Liver (tissue), 9 donors: ENCODE results near the gene PNMA8A. TPM values are rescaled to one million over a fixed set of nuclear protein-coding genes. Genes with fewer than 3 reads are reported as not detected.

Experiments
- DNase-seq: peaks from one replicate; pipeline ENCODE4 v3.0.0-alpha.2; 2017; ENCODE audit warnings: low spot score
- H3K27ac ChIP-seq, 2 donors: one replicate each; pipeline ENCODE4 v1.7.0; 2013; ENCODE audit warnings: inconsistent platforms in 2 of 2, low read length in 2 of 2, control low read depth in 1 of 2, low read depth in 1 of 2, mild to moderate bottlenecking in 1 of 2
- H3K27me3 ChIP-seq, 4 donors: one replicate each; pipeline versions ENCODE4 v1.6.1 to v1.7.0; 2013; ENCODE audit warnings: low read length in 3 of 4, inconsistent platforms in 1 of 4, mild to moderate bottlenecking in 1 of 4, moderate library complexity in 1 of 4; ENCODE audit not compliant: control insufficient read depth in 4 of 4, insufficient read depth in 4 of 4
- H3K36me3 ChIP-seq, 4 donors: one replicate each; pipeline versions ENCODE4 v1.6.1 to v1.7.0; 2013; ENCODE audit warnings: low read length in 3 of 4, mild to moderate bottlenecking in 3 of 4, low read depth in 1 of 4, moderate library complexity in 1 of 4; ENCODE audit not compliant: control insufficient read depth in 4 of 4, insufficient read depth in 3 of 4
- H3K4me1 ChIP-seq, 4 donors: one replicate each; pipeline versions ENCODE4 v1.6.1 to v1.7.0; 2013; ENCODE audit warnings: low read length in 3 of 4, mild to moderate bottlenecking in 3 of 4, moderate library complexity in 1 of 4; ENCODE audit not compliant: control insufficient read depth in 4 of 4, insufficient read depth in 4 of 4
- H3K4me3 ChIP-seq, 3 donors: one replicate each; pipeline versions ENCODE4 v1.6.1 to v1.7.0; 2013; ENCODE audit warnings: low read length in 3 of 3, control low read depth in 1 of 3, low read depth in 1 of 3, mild to moderate bottlenecking in 1 of 3
- H3K9ac ChIP-seq, 2 donors: one replicate each; pipeline ENCODE4 v1.7.0; 2013; ENCODE audit warnings: low read length in 2 of 2, mild to moderate bottlenecking in 2 of 2, moderate library complexity in 2 of 2, control low read depth in 1 of 2, low read depth in 1 of 2
- H3K9me3 ChIP-seq, 4 donors: one replicate each; pipeline versions ENCODE4 v1.6.1 to v1.7.0; 2013; ENCODE audit warnings: low read length in 3 of 4; ENCODE audit not compliant: control insufficient read depth in 4 of 4
- EGR1 ChIP-seq, 2 donors: IDR thresholded peaks; 2 replicates each; pipeline ENCODE4 v1.6.1; 2016 to 2018; ENCODE audit warnings: antibody characterized with exemption in 2 of 2, low read depth in 2 of 2
- FOXA2 ChIP-seq: IDR thresholded peaks from 2 replicates; pipeline ENCODE4 v1.6.1; 2016; ENCODE audit warnings: antibody characterized with exemption
- GABPA ChIP-seq, 2 donors: IDR thresholded peaks in 1 of 2; conservative IDR thresholded peaks in 1 of 2; 2 replicates each; pipeline ENCODE4 v1.6.1; 2016; ENCODE audit warnings: antibody characterized with exemption in 2 of 2, mild to moderate bottlenecking in 1 of 2, moderate library complexity in 1 of 2
- HNF4A ChIP-seq, 2 donors: conservative IDR thresholded peaks; 2 replicates each; pipeline ENCODE4 v1.6.1; 2016; ENCODE audit warnings: antibody characterized with exemption in 2 of 2, mild to moderate bottlenecking in 2 of 2
- HNF4G ChIP-seq: IDR thresholded peaks from 2 replicates; pipeline ENCODE4 v1.6.1; 2016; ENCODE audit warnings: antibody characterized with exemption
- JUND ChIP-seq, 2 donors: IDR thresholded peaks; 2 replicates each; pipeline ENCODE4 v1.6.1; 2016; ENCODE audit warnings: antibody characterized with exemption in 2 of 2
- RAD21 ChIP-seq, 2 donors: IDR thresholded peaks; 2 replicates each; pipeline ENCODE4 v1.6.1; 2016; ENCODE audit warnings: antibody characterized with exemption in 2 of 2, mild to moderate bottlenecking in 2 of 2
- TAF1 ChIP-seq: conservative IDR thresholded peaks from 2 replicates; pipeline ENCODE4 v1.6.1; 2016; ENCODE audit warnings: antibody characterized with exemption, mild to moderate bottlenecking
- WGBS: extraction: QIAGEN DNeasy Blood & Tissue Kit; methylation state at CpG from one replicate; pipeline ENCODE4 v1.1.7; 2013; 5-methylcytosine and 5-hydroxymethylcytosine counted together
- polyA plus RNA-seq, 2 donors: library from polyadenylated mRNA; stranded (reverse) in 1 of 2; unstranded in 1 of 2; fragments of 200-250 nt in 1 of 2; fragments of >200 nt in 1 of 2; fragmentation: Nextera tagmentation in 1 of 2; extraction: Ambion mirVana in 1 of 2; gene quantifications; one replicate each; pipeline versions ENCODE4 v1.2.1 to v1.2.3, GENCODE V29; 2013 to 2015
- total RNA-seq, 2 donors: library from RNA; depleted of rRNA; stranded (reverse); fragments of >200 nt; gene quantifications; one replicate each; pipeline ENCODE4 v1.2.3, GENCODE V29; 2014
- TF ChIP-seq, protein P1 (sequence below): IDR thresholded peaks from 2 replicates; pipeline ENCODE4 v1.6.1; 2016; ENCODE audit warnings: antibody characterized with exemption
- TF ChIP-seq, protein P2 (sequence below): IDR thresholded peaks from 2 replicates; pipeline ENCODE4 v1.6.1; 2016; ENCODE audit warnings: antibody characterized with exemption
- TF ChIP-seq, protein P3 (sequence below): fragments of 150-350 bp; IDR thresholded peaks from 2 replicates; pipeline ENCODE4 v1.5.1; 2017; ENCODE audit warnings: improper control_type of control experiment, low read depth, low read length; ENCODE audit not compliant: missing input control
- TF ChIP-seq, protein P4 (sequence below): IDR thresholded peaks from 2 replicates; pipeline ENCODE4 v1.6.1; 2016; ENCODE audit warnings: antibody characterized with exemption, mild to moderate bottlenecking
- donor health status: healthy.
- donor health status: healthy.
- donor health status: healthy.
- donor health status: healthy.
- donor health status: healthy.

The PNMA8A gene
- total and polyA plus RNA-seq, 4 donors: 0.17 to 0.93 (median 0.22) TPM; not detected in 1

DNA sequence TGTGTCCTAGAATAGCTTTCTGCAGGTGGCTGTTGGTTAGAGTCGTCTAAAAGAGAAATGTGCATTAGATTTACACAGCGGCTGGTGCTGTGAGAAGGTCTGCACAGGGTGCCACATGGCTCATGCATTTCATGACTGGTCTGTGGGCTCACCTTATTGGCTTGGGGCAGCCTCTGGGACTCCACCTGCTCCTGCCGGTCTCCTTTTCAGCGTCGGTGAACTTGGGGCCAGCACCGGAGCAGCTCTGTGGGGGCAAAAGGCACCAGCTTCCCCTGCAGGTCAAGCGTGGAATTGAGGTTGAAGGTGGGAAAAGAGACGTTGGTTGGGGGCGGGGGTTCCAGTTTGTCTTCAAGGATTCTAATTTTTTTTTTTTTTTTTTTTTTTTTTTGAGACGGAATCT, 39.5 kb downstream of the PNMA8A start:
- WGBS: 28% methylated on average over 10 of the region's 10 CpGs
- no peak overlapping the region for H3K27ac ChIP-seq
- no peak overlapping the region for H3K9ac ChIP-seq
- no peak overlapping the region for H3K4me3 ChIP-seq
- no peaks in the 10 kb centered on the region for H3K36me3 ChIP-seq
- H3K27me3 ChIP-seq: peaks cover 0 to 4% (median under 1%) of the 10 kb centered on the region in 4 donors
- TF ChIP-seq JUND (IDR thresholded peaks at IDR 0.05) (no peak), EGR1 (IDR thresholded peaks at IDR 0.05; ENCODE audit: low read depth in 2 of 2) (no peak), RAD21 (IDR thresholded peaks at IDR 0.05) (no peak), TAF1 (no peak), GABPA (IDR thresholded peaks at IDR 0.05 in 1 of 2, conservative IDR thresholded peaks at IDR 0.05 in 1 of 2) (no peak), FOXA2 (no peak), HNF4G (no peak)
- TF ChIP-seq, protein P1, sequence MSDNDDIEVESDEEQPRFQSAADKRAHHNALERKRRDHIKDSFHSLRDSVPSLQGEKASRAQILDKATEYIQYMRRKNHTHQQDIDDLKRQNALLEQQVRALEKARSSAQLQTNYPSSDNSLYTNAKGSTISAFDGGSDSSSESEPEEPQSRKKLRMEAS: no peak
- TF ChIP-seq, protein P2, sequence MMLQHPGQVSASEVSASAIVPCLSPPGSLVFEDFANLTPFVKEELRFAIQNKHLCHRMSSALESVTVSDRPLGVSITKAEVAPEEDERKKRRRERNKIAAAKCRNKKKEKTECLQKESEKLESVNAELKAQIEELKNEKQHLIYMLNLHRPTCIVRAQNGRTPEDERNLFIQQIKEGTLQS: no peak
- no peaks in the 10 kb centered on the region for H3K9me3 ChIP-seq
- no peak for DNase-seq
- peaks cover 1 to 6% (median 3%) of the 10 kb centered on the region in 4 donors for H3K4me1 ChIP-seq

DNA sequence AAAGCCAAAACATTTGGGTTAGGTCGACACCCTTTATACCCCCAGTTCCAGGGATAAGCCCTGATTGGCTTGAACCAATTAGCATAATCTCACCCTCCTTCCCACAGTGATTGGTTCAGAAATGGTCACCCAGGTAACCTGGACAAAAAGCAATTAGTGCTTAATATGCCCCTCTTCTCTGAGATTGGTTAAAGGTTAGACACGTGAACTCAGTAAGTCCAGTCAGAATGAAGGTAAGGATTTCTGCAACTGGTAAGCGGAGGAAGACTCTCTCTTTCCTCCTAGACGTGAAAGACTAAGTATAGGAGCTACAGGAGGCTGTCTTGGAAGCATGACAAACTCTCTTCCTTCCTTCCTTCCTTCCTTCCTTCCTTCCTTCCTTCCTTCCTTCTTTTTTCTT, 41.4 kb downstream of the PNMA8A start:
- no peak overlapping the region for H3K27ac ChIP-seq
- H3K9ac ChIP-seq: no peak overlapping the region
- WGBS: 74% methylated on average over 4 of the region's 4 CpGs
- H3K36me3 ChIP-seq: no peaks in the 10 kb centered on the region
- no peak for DNase-seq
- no peak overlapping the region for H3K4me3 ChIP-seq
- H3K27me3 ChIP-seq: peaks cover 0 to 4% (median under 1%) of the 10 kb centered on the region in 4 donors
- no peaks in the 10 kb centered on the region for H3K9me3 ChIP-seq
- H3K4me1 ChIP-seq: peaks cover 4 to 15% (median 10%) of the 10 kb centered on the region in 4 donors
- TF ChIP-seq, protein P3, sequence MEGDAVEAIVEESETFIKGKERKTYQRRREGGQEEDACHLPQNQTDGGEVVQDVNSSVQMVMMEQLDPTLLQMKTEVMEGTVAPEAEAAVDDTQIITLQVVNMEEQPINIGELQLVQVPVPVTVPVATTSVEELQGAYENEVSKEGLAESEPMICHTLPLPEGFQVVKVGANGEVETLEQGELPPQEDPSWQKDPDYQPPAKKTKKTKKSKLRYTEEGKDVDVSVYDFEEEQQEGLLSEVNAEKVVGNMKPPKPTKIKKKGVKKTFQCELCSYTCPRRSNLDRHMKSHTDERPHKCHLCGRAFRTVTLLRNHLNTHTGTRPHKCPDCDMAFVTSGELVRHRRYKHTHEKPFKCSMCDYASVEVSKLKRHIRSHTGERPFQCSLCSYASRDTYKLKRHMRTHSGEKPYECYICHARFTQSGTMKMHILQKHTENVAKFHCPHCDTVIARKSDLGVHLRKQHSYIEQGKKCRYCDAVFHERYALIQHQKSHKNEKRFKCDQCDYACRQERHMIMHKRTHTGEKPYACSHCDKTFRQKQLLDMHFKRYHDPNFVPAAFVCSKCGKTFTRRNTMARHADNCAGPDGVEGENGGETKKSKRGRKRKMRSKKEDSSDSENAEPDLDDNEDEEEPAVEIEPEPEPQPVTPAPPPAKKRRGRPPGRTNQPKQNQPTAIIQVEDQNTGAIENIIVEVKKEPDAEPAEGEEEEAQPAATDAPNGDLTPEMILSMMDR: no peak
- TF ChIP-seq, protein P2: no peak
- TF ChIP-seq, protein P4, sequence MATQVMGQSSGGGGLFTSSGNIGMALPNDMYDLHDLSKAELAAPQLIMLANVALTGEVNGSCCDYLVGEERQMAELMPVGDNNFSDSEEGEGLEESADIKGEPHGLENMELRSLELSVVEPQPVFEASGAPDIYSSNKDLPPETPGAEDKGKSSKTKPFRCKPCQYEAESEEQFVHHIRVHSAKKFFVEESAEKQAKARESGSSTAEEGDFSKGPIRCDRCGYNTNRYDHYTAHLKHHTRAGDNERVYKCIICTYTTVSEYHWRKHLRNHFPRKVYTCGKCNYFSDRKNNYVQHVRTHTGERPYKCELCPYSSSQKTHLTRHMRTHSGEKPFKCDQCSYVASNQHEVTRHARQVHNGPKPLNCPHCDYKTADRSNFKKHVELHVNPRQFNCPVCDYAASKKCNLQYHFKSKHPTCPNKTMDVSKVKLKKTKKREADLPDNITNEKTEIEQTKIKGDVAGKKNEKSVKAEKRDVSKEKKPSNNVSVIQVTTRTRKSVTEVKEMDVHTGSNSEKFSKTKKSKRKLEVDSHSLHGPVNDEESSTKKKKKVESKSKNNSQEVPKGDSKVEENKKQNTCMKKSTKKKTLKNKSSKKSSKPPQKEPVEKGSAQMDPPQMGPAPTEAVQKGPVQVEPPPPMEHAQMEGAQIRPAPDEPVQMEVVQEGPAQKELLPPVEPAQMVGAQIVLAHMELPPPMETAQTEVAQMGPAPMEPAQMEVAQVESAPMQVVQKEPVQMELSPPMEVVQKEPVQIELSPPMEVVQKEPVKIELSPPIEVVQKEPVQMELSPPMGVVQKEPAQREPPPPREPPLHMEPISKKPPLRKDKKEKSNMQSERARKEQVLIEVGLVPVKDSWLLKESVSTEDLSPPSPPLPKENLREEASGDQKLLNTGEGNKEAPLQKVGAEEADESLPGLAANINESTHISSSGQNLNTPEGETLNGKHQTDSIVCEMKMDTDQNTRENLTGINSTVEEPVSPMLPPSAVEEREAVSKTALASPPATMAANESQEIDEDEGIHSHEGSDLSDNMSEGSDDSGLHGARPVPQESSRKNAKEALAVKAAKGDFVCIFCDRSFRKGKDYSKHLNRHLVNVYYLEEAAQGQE: no peak
- no peak for TF ChIP-seq TAF1
- TF ChIP-seq HNF4A (conservative IDR thresholded peaks at IDR 0.05): no peak
